Endothelial cell (in vitro differentiated cells): ENCODE data around the gene PPIG. TPM values are rescaled to one million over a fixed set of nuclear protein-coding genes. Genes with fewer than 3 reads are reported as not detected.
"Not testable (repeated sequence)": the region's sequence is repeated elsewhere in the genome, so short reads cannot be mapped to it uniquely, and the experiment has no call there.

Experiments
- DNase-seq: peaks from one replicate; pipeline ENCODE4 v3.0.0; 2021; ENCODE audit warnings: low spot score
- H3K27ac Mint-ChIP-seq: one replicate; pipeline ENCODE4 v1.8.0; 2021; ENCODE audit warnings: mixed read lengths, inconsistent platforms; ENCODE audit not compliant: unreplicated experiment
- H3K27me3 Mint-ChIP-seq: one replicate; pipeline ENCODE4 v1.8.0; 2021; ENCODE audit warnings: mild to moderate bottlenecking, moderate library complexity, mixed read lengths, inconsistent platforms; ENCODE audit not compliant: unreplicated experiment
- H3K36me3 Mint-ChIP-seq: one replicate; pipeline ENCODE4 v1.8.0; 2021; ENCODE audit warnings: mild to moderate bottlenecking, low read depth, mixed read lengths, inconsistent platforms; ENCODE audit not compliant: unreplicated experiment
- H3K4me1 Mint-ChIP-seq: one replicate; pipeline ENCODE4 v1.8.0; 2021; ENCODE audit warnings: mild to moderate bottlenecking, mixed read lengths, inconsistent platforms; ENCODE audit not compliant: unreplicated experiment
- H3K4me3 Mint-ChIP-seq: one replicate; pipeline ENCODE4 v1.8.0; 2021; ENCODE audit warnings: mild to moderate bottlenecking, mixed read lengths, inconsistent platforms; ENCODE audit not compliant: unreplicated experiment
- H3K9me3 Mint-ChIP-seq: one replicate; pipeline ENCODE4 v1.8.0; 2021; ENCODE audit warnings: mixed read lengths, inconsistent platforms; ENCODE audit not compliant: unreplicated experiment
- CTCF ChIP-seq: fragments of 200-600 bp; sonication (generic); IDR thresholded peaks from one replicate; pipeline ENCODE4 v1.5.0; 2021; ENCODE audit warnings: antibody characterized with exemption; ENCODE audit not compliant: unreplicated experiment
- total RNA-seq: library from RNA; stranded (reverse); fragmentation: NEBNext Ultra II Directional; extraction: Animal tissue kit (Norgen Biotek cat#: 25700); gene quantifications from one replicate; pipeline ENCODE4 v1.2.1, GENCODE V29; 2021; ENCODE audit not compliant: unreplicated experiment

The PPIG gene
- total RNA-seq, 1 donor from 2014 or later: 50.8 TPM

- no peak for TF ChIP-seq CTCF
- no peak overlapping the region for H3K4me3 Mint-ChIP-seq
Observed at GRCh38 chr2:169598982-169599381, 14.8 kb downstream of the PPIG start.

DNA sequence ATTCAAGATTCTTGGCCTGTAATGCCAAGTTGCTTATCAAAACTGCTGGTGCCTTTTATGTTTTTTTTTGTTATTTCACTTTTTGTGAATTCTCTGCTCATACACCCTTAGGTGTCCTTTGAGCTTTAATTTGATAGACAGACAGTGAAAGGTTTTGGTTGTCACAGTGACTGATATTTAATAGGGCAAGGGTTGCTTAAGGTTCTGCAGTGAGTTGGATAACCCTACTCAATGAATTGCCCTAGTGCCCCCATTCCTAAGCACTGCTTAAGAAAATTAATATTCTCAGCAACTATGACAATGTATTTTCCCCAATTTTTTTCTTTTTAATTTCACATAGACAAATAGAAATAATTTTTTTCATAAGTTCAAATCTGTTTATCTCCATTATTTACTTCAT lies 15.4 kb downstream of the PPIG start:
- Mint-ChIP-seq H3K4me3 (no peak overlapping the region), H3K27me3 (no peaks in the 10 kb centered on the region), H3K36me3 (no peaks in the 10 kb centered on the region), H3K9me3 (no peaks in the 10 kb centered on the region), H3K4me1 (no peaks in the 10 kb centered on the region), H3K27ac (no peak overlapping the region)
- no peak for DNase-seq
- TF ChIP-seq CTCF: no peak

More at GRCh38 chr2:169598982-169599381, 14.8 kb downstream of the PPIG start:
- Mint-ChIP-seq H3K27ac (no peak overlapping the region), H3K9me3 (no peaks in the 10 kb centered on the region), H3K36me3 (no peaks in the 10 kb centered on the region), H3K4me1 (no peaks in the 10 kb centered on the region), H3K27me3 (no peaks in the 10 kb centered on the region)
- DNase-seq: no peak

DNA sequence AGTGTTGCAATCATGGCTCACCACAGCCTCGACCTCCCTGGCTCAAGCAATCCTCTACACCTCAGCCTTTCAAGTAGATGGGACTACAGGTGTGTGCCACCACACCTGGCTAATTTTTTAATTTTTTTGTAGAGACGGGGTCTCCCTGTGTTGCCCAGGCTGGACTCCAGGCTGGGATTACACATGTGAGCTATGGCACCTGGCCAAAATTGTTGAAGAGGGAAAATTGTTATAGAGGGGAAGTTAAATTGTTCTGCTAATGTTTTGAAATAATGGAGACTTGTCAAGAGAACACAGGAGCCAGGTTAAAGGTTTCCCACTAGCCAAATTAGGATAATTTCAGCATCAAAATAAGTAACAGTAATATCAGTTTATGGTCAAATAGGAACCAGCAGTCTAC lies 25.1 kb downstream of the PPIG start:
- DNase-seq: no peak
- Mint-ChIP-seq H3K27ac (no peak overlapping the region), H3K4me3 (no peak overlapping the region), H3K27me3 (no peaks in the 10 kb centered on the region), H3K4me1 (no peaks in the 10 kb centered on the region), H3K36me3 (peaks cover 32% of the 10 kb centered on the region), H3K9me3 (no peaks in the 10 kb centered on the region)
- no peak for TF ChIP-seq CTCF

- DNase-seq: no peak
- no peak overlapping the region for H3K27ac Mint-ChIP-seq
- no peaks in the 10 kb centered on the region for H3K4me1 Mint-ChIP-seq
- peaks cover 62% of the 10 kb centered on the region for H3K36me3 Mint-ChIP-seq
- no peak for TF ChIP-seq CTCF
- H3K9me3 Mint-ChIP-seq: peaks cover 5% of the 10 kb centered on the region
- H3K27me3 Mint-ChIP-seq: no peaks in the 10 kb centered on the region
- no peak overlapping the region for H3K4me3 Mint-ChIP-seq
Observed at GRCh38 chr2:169613876-169614275, 29.7 kb downstream of the PPIG start.

- not testable (repeated sequence) for H3K27me3 Mint-ChIP-seq, H3K4me1 Mint-ChIP-seq, H3K27ac Mint-ChIP-seq, DNase-seq, H3K9me3 Mint-ChIP-seq
- Mint-ChIP-seq H3K4me3 (peak overlapping the region; percentile 47), H3K36me3 (peaks cover 48% of the 10 kb centered on the region)
Observed at GRCh38 chr2:169615982-169616381, 31.8 kb downstream of the PPIG start.

DNA sequence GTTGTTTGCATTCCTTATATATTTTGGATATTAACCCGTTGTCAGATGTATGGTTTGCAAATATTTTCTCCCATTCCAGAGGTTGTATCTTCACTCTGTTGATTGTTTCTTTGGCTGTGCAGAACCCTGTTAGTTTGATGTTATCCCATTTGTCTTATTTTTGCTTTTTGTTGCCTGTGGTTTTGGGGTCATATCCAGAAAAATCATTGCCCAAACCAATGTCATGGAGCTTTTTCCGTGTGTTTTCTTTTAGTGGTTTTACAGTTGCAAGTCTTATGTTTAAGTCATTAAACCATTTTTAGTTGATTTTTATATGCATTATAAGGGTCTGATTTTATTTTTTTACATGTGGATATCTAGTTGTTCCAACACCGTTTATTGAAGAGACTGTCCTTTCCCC lies 35.8 kb downstream of the PPIG start:
- no peak overlapping the region for H3K4me3 Mint-ChIP-seq
- TF ChIP-seq CTCF: no peak

More for the DNA sequence above, 35.8 kb downstream of the PPIG start:
- DNase-seq: no peak
- Mint-ChIP-seq H3K27me3 (no peaks in the 10 kb centered on the region), H3K36me3 (peaks cover 46% of the 10 kb centered on the region), H3K4me1 (peaks cover under 1% of the 10 kb centered on the region), H3K27ac (no peak overlapping the region), H3K9me3 (peaks cover 5% of the 10 kb centered on the region)
